Parathyroid adenoma (tissue), 2 donors: ENCODE data around the gene SLC2A2.
"Not testable (repeated sequence)": the region's sequence is repeated elsewhere in the genome, so short reads cannot be mapped to it uniquely, and the experiment has no call there.

Experiments used
- H2AFZ ChIP-seq: fragments of 300-600 bp; sonication (generic); one replicate; pipeline ENCODE4 v1.7.0; 2017; ENCODE audit warnings: antibody characterized with exemption, mild to moderate bottlenecking
- H3K27ac ChIP-seq: fragments of 300-600 bp; sonication (generic); one replicate; pipeline ENCODE4 v1.7.0; 2017
- H3K27me3 ChIP-seq: fragments of 300-600 bp; sonication (generic); one replicate; pipeline ENCODE4 v1.7.0; 2017; ENCODE audit warnings: low read length; ENCODE audit not compliant: control insufficient read depth, insufficient read depth
- H3K36me3 ChIP-seq: fragments of 300-600 bp; sonication (generic); one replicate; pipeline ENCODE4 v1.7.0; 2017; ENCODE audit warnings: low read length; ENCODE audit not compliant: control insufficient read depth, insufficient read depth
- H3K4me1 ChIP-seq: fragments of 300-600 bp; sonication (generic); one replicate; pipeline ENCODE4 v1.7.0; 2017; ENCODE audit warnings: control low read depth
- H3K4me2 ChIP-seq: fragments of 300-600 bp; sonication (generic); one replicate; pipeline ENCODE4 v1.7.0; 2017; ENCODE audit warnings: low read length
- H3K4me3 ChIP-seq: fragments of 300-600 bp; sonication (generic); one replicate; pipeline ENCODE4 v1.7.0; 2017; ENCODE audit warnings: low read depth, low read length
- H3K79me2 ChIP-seq: fragments of 300-600 bp; sonication (generic); one replicate; pipeline ENCODE4 v1.7.0; 2017; ENCODE audit warnings: control low read depth
- H3K9ac ChIP-seq: fragments of 300-600 bp; sonication (generic); one replicate; pipeline ENCODE4 v1.7.0; 2017; ENCODE audit warnings: mild to moderate bottlenecking
- H3K9me3 ChIP-seq: fragments of 300-600 bp; sonication (generic); one replicate; pipeline ENCODE4 v1.7.0; 2017; ENCODE audit warnings: low read length; ENCODE audit not compliant: control insufficient read depth
- CTCF ChIP-seq: fragments of 300-600 bp; sonication (generic); IDR thresholded peaks from one replicate; pipeline ENCODE4 v1.7.0; 2017; ENCODE audit warnings: antibody characterized with exemption, mild to moderate bottlenecking
- donor health status: primary hyperparathyroidism.

Gene SLC2A2

GRCh38 chr3:170975283-170976189, 51.0 kb downstream of the SLC2A2 start:
- H3K4me3 ChIP-seq: no peak overlapping the region
- H3K4me1 ChIP-seq: no peaks in the 10 kb centered on the region
- no peaks in the 10 kb centered on the region for H3K9me3 ChIP-seq
- no peak overlapping the region for H2AFZ ChIP-seq
- TF ChIP-seq CTCF: no peak
- no peak overlapping the region for H3K9ac ChIP-seq
- H3K79me2 ChIP-seq: no peaks in the 10 kb centered on the region
- no peaks in the 10 kb centered on the region for H3K27me3 ChIP-seq
- no peaks in the 10 kb centered on the region for H3K36me3 ChIP-seq
- H3K4me2 ChIP-seq: no peak overlapping the region
- H3K27ac ChIP-seq: no peak overlapping the region

GRCh38 chr3:170974872-170975271, 51.6 kb downstream of the SLC2A2 start:
- Histone ChIP-seq H3K36me3 (no peaks in the 10 kb centered on the region), H3K27ac (no peak overlapping the region), H3K4me1 (no peaks in the 10 kb centered on the region), H3K27me3 (no peaks in the 10 kb centered on the region), H3K9me3 (no peaks in the 10 kb centered on the region), H3K9ac (no peak overlapping the region), H3K4me2 (no peak overlapping the region), H3K79me2 (no peaks in the 10 kb centered on the region), H2AFZ (no peak overlapping the region), H3K4me3 (no peak overlapping the region)
- no peak for TF ChIP-seq CTCF

GRCh38 chr3:170972917-170973316, 53.6 kb downstream of the SLC2A2 start:
- H2AFZ ChIP-seq, H3K4me1 ChIP-seq, H3K9ac ChIP-seq: not testable (repeated sequence)

GRCh38 chr3:170967126-170967525, 59.4 kb downstream of the SLC2A2 start:
- no peak overlapping the region for H3K27ac ChIP-seq
- no peak overlapping the region for H3K4me3 ChIP-seq
- no peak overlapping the region for H2AFZ ChIP-seq
- no peaks in the 10 kb centered on the region for H3K27me3 ChIP-seq
- no peak overlapping the region for H3K4me2 ChIP-seq
- H3K36me3 ChIP-seq: no peaks in the 10 kb centered on the region
- TF ChIP-seq CTCF: no peak
- no peak overlapping the region for H3K9ac ChIP-seq
- no peaks in the 10 kb centered on the region for H3K79me2 ChIP-seq
- no peaks in the 10 kb centered on the region for H3K4me1 ChIP-seq
- H3K9me3 ChIP-seq: no peaks in the 10 kb centered on the region

More at GRCh38 chr3:170972917-170973316, 53.6 kb downstream of the SLC2A2 start:
- not testable (repeated sequence) for H3K4me3 ChIP-seq, H3K4me2 ChIP-seq, H3K27ac ChIP-seq, H3K27me3 ChIP-seq, H3K79me2 ChIP-seq, H3K9me3 ChIP-seq, H3K36me3 ChIP-seq

- Histone ChIP-seq H3K27ac (no peak overlapping the region), H3K4me2 (no peak overlapping the region), H2AFZ (no peak overlapping the region), H3K79me2 (no peaks in the 10 kb centered on the region), H3K9ac (no peak overlapping the region), H3K4me3 (no peak overlapping the region), H3K9me3 (no peaks in the 10 kb centered on the region), H3K4me1 (no peaks in the 10 kb centered on the region), H3K36me3 (no peaks in the 10 kb centered on the region), H3K27me3 (no peaks in the 10 kb centered on the region)
- TF ChIP-seq CTCF: no peak
Measured at GRCh38 chr3:170966495-170966894, 60.0 kb downstream of the SLC2A2 start.
